GM19467 (cell line): Measurements from ENCODE around the gene SLC12A6.
A peak's percentile ranks its signal among the peaks of the same experiment; 100 is the strongest.
"Not testable (repeated sequence)": the region's sequence is repeated elsewhere in the genome, so short reads cannot be mapped to it uniquely, and the experiment has no call there.

Experiments used
- ATAC-seq: cut with Tn5 transposase; IDR thresholded peaks from one replicate; pipeline ENCODE4 v1.9.1; 2021; ENCODE audit warnings: mild to moderate bottlenecking, moderate library complexity; ENCODE audit not compliant: unreplicated experiment

SLC12A6 gene

DNA sequence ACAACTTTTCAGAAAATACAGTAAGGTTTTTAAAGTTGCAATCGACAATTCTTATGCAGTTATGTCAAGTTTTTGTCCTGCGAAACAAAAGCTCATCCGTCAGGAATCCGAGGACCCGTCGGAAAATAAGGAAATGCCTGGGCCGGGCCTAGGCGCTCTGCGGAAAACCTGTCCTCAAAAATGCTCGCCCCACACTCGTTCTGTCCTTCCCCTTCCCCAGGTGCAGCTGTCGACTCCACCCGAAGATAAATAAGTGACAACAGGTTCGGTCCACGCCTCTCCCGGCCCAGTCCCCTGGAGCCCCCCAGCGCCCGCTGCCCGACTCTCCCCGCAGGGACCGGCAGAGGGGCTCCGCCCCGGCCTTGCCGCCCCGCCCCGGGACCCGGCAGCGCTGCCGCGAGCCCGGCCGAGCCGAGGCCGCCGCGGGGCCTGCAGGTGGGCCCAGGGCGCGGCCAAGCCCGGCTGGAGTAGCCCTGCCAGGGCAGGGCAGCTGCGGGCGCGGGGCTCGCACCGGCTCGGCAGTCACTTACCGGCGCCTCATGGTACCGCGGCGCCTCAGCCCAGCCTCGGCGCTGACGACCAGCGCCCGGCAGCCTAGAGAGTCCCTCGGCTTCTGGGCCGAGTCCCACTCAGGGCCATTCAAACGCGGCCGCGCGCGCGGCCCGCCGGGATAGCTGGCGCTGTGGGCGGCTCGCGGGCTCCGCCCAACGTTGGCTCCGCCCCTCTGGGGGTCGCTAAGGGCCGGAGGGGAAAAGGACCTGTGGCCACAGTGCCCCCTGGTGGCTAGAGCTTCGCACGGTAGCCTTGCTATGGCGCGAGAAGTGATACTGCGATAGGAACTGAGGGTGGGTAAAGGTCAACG is 127.9 kb downstream of the SLC12A6 start, which contains the start of gene KATNBL1:
Gene KATNBL1, minus strand, starts transcription at position 676 of the 862 bp plus-strand sequence. CDS start 46,420 bp downstream, outside the sequence.
- peak; percentile 92 for ATAC-seq

DNA sequence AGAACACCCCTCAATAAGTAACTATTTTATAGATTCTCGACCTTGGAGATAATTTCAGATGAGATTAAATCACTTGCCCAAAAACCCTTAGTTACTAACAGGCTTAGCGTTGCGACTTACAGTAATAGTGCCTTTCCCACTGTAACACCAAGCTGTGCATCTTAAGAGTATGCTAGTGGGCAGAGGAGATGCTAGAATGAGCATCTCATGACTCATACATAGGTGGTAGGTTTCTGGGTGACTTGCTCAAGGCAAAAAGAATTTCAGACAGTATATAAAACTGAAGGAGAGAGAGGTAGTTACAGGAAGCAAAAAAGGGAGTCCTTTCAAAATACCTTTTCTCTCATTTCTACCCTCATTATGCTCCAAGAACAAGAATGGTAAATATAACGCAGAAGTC is 131.6 kb downstream of the SLC12A6 start:
- no peak for ATAC-seq

DNA sequence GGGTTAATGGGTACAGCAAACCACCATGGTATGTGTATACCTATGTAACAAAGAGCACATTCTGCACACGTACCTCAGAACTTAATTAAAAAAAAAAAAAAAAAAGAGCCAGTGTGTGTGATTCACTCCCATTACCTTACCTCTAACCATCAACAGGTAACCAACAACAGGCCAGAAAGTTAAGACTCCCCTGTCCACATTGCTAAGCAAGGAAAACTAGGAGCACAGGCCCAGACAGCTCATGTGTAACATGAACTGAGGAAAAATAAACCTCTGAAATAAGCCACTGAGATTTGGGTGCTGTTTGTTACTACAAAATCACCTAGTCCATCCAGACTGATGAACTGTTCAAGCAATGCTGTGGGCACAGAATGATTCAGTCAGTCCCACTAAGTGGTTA is 133.6 kb downstream of the SLC12A6 start:
- no peak for ATAC-seq

DNA sequence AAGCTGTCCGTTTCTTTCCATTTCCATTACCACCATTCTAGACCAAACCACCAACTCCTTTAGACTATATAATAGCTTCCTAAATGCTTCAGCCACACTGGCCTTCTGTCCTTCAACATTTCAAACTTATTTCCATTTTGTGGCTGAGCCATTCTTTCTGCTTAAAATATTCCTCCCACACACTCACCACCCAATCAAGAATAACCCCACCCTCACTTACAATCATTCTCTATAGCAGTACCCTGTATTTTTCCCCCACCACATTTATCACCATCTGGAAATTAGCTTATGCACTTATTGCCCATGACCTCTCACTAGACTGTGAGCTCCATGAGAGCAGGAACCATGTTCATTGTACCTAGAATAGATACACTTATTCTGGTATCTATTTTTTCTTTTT is 134.3 kb downstream of the SLC12A6 start:
- ATAC-seq, result no peak

DNA sequence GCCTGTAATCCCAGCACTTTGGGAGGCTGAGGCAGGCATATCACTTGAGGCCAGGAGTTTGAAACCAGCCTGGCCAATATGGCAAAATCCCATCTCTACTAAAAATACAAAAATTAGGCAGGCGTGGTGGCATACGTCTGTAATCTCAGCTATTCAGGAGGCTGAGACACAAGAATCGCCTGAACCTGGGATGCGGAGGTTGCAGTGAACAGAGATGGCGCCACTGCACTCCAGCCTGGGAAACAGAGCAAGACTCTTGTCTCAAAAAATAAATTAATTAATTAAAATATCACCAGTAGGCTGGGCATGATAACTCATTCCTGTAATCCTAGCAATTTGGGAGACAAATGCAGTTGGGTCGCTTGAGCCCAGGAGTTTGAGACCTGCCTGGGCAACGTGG is 144.3 kb downstream of the SLC12A6 start:
- ATAC-seq, result not testable (repeated sequence)

DNA sequence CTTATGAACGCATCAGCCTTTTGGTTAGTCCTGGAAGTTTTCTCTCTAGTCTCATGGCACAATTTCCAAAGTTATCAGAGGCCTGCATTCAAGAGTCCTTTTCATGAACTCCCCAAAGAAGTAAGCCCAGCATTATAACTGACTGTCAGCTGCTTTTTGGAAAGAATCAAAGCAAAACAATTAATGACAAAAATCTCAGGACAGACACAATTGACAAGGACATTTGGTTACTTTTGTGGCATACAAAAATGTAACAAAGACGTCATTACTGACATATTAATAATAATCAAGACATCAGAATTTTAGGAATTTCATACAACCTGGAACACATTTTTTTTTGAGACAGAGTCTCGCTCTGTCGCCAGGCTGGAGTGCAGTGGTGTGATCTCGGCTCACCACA is 148.9 kb downstream of the SLC12A6 start:
- no peak for ATAC-seq

DNA sequence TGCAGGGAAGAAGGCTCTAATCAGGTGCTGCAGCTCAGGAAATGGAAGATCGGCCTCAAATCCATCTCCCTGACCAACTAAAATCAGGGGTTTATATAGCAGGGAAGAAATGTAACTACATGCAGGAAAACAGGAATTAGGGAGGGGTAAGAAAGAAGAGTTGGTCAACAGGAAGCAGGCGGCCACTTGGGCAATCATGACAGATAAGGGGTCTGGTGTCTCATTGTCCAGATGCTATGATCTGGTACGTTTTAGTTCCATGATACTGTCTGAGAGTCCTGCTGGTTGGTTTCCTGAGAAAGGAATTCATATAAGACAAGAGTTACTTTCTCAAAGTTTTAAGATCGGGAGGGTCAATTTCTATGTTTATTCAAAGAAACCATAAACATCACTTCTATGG is 151.9 kb downstream of the SLC12A6 start:
- no peak for ATAC-seq

DNA sequence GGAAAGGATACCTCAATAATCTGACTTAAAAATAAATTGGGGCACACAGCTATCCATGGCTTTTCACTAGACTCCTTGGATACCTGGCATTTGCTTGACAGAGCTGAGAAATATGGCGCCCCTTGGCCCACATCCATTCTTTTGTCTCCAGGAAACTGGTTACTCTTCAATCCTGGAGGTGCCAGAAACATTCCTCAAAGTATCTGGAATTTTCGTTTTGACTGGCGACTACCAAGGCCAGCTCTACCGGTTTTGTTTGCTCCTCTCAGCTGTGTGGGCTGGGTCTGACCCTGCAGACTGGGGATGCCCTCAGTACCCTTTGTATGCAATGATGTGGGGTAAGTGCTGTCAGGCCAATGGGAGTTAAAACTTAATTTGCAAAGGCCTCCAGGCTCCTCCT is 154.6 kb downstream of the SLC12A6 start:
- no peak for ATAC-seq
